Natural killer cell (primary cell): ENCODE results near the gene ARFGAP3. TPM values are rescaled to one million over a fixed set of nuclear protein-coding genes. Genes with fewer than 3 reads are reported as not detected.

Experiments used
- ATAC-seq, 3 donors: fragments of 150-1000 bp in 2 of 3; fragments of 200-7000 bp in 1 of 3; cut with Tn5 transposase; 1 replicate in 1 of 3; 2 replicates in 2 of 3; pipeline ENCODE4 v1.10.0; 2021; ENCODE audit warnings: mild to moderate bottlenecking in 2 of 3, moderate library complexity in 2 of 3
- DNase-seq, 2 donors: peaks; one replicate each; pipeline versions ENCODE4 v3.0.0 to v3.0.0-alpha.2; 2013 to 2021; ENCODE audit warnings: mixed read lengths in 1 of 2
- H3K27ac ChIP-seq: one replicate; pipeline ENCODE4 v1.5.1; 2013; ENCODE audit warnings: mild to moderate bottlenecking, low read length
- H3K27me3 ChIP-seq: one replicate; pipeline ENCODE4 v1.6.1; 2013; ENCODE audit warnings: low read length; ENCODE audit not compliant: control insufficient read depth, insufficient read depth
- H3K36me3 ChIP-seq: one replicate; pipeline ENCODE4 v1.6.1; 2013; ENCODE audit warnings: low read length; ENCODE audit not compliant: control insufficient read depth, insufficient read depth
- H3K4me1 ChIP-seq: one replicate; pipeline ENCODE4 v1.6.1; 2013; ENCODE audit warnings: low read length; ENCODE audit not compliant: control insufficient read depth, insufficient read depth
- H3K4me3 ChIP-seq: one replicate; pipeline ENCODE4 v1.5.1; 2013; ENCODE audit warnings: low read length
- H3K9me3 ChIP-seq: one replicate; pipeline ENCODE4 v1.6.1; 2013; ENCODE audit warnings: low read length; ENCODE audit not compliant: control insufficient read depth, insufficient read depth
- H3K27ac Mint-ChIP-seq, 2 donors: one replicate each; pipeline ENCODE4 v1.8.0; 2022; ENCODE audit warnings: mild to moderate bottlenecking in 2 of 2, mixed read lengths in 2 of 2, moderate library complexity in 1 of 2
- H3K27me3 Mint-ChIP-seq, 2 donors: one replicate each; pipeline ENCODE4 v1.8.0; 2022; ENCODE audit warnings: low read depth in 2 of 2, mixed read lengths in 2 of 2
- H3K36me3 Mint-ChIP-seq: one replicate; pipeline ENCODE4 v1.8.0; 2022; ENCODE audit warnings: mixed read lengths
- H3K4me1 Mint-ChIP-seq, 2 donors: one replicate each; pipeline ENCODE4 v1.8.0; 2022; ENCODE audit warnings: mixed read lengths in 2 of 2
- H3K4me3 Mint-ChIP-seq: one replicate; pipeline ENCODE4 v1.8.0; 2022; ENCODE audit warnings: mild to moderate bottlenecking, moderate library complexity, mixed read lengths
- H3K9me3 Mint-ChIP-seq, 2 donors: one replicate each; pipeline ENCODE4 v1.8.0; 2022; ENCODE audit warnings: mixed read lengths in 2 of 2
- CTCF ChIP-seq: fragments of 200-600 bp; IDR thresholded peaks from one replicate; pipeline ENCODE4 v1.8.0; 2022; ENCODE audit warnings: antibody characterized with exemption
- WGBS: methylation state at CpG from one replicate; pipeline ENCODE4 v1.1.7; 2013; ENCODE audit warnings: missing lambda C conversion rate; ENCODE audit not compliant: insufficient coverage; 5-methylcytosine and 5-hydroxymethylcytosine counted together
- intact Hi-C: fragments of 100-400 bp; cut with micrococcal nuclease; formaldehyde crosslinking; loops from one replicate; pipeline ENCODE4 v1.14.2; 2022
- total RNA-seq, 4 donors: library from RNA; stranded (reverse); fragments of 120-200 nt in 1 of 4; gene quantifications; one replicate each; pipeline versions ENCODE4 v1.2.3 to v1.2.4, GENCODE V29; 2013 to 2022

The ARFGAP3 gene
- total RNA-seq, 3 donors from 2014 or later (not counting 1 experiment from before 2014, with no cell fraction given): 46.3 to 58.0 (median 53.8) TPM

GRCh38 chr22:42863349-42863961 is 6.4 kb upstream of the ARFGAP3 start:
- intact Hi-C loops: loop anchor here (10.0 kb wide), 1 partner anchor 151 kb away; the partner anchor contains the start of gene PACSIN2
- Mint-ChIP-seq H3K4me1 (peaks cover 8 to 20% of the 10 kb centered on the region in 2 donors), H3K4me3 (no peak overlapping the region), H3K36me3 (no peaks in the 10 kb centered on the region), H3K9me3 (no peaks in the 10 kb centered on the region), H3K27me3 (no peaks in the 10 kb centered on the region), H3K27ac (peak overlapping the region in 1 of 2 donors; percentile 74)
- Histone ChIP-seq H3K4me3 (no peak overlapping the region), H3K36me3 (no peaks in the 10 kb centered on the region), H3K9me3 (no peaks in the 10 kb centered on the region), H3K4me1 (peaks cover 4% of the 10 kb centered on the region), H3K27me3 (no peaks in the 10 kb centered on the region), H3K27ac (no peak overlapping the region)
- 0% methylated on average over 3 of the region's 4 CpGs for WGBS
- DNase-seq (no peak), ATAC-seq (peak in 2 of 3 donors; percentile 18 to 38)
- no peak for TF ChIP-seq CTCF

- ATAC-seq: no peak
- no peak for TF ChIP-seq CTCF
- 95% methylated on average over 7 of the region's 7 CpGs for WGBS
These were observed 5.1 kb upstream of the ARFGAP3 start for GRCh38 chr22:42862045-42862734.

GRCh38 chr22:42860968-42861367 is 3.9 kb upstream of the ARFGAP3 start:
- ATAC-seq (no peak), DNase-seq (no peak)
- Histone ChIP-seq H3K4me1 (peaks cover 14% of the 10 kb centered on the region), H3K36me3 (no peaks in the 10 kb centered on the region), H3K27ac (no peak overlapping the region), H3K9me3 (no peaks in the 10 kb centered on the region), H3K27me3 (no peaks in the 10 kb centered on the region), H3K4me3 (no peak overlapping the region)
- TF ChIP-seq CTCF: no peak
- Mint-ChIP-seq H3K27ac (peak overlapping the region in 1 of 2 donors; percentile 31), H3K4me3 (no peak overlapping the region), H3K27me3 (no peaks in the 10 kb centered on the region), H3K36me3 (no peaks in the 10 kb centered on the region), H3K9me3 (no peaks in the 10 kb centered on the region), H3K4me1 (peaks cover 12 to 16% of the 10 kb centered on the region in 2 donors)
- intact Hi-C loops: loop anchor here (10.0 kb wide), 1 partner anchor 154 kb away; the partner anchor contains the start of gene PACSIN2
- 55% methylated on average over 4 of the region's 4 CpGs for WGBS

More at GRCh38 chr22:42862045-42862734, 5.1 kb upstream of the ARFGAP3 start:
- no peaks in the 10 kb centered on the region for H3K27me3 ChIP-seq
- no peaks in the 10 kb centered on the region for H3K9me3 ChIP-seq
- H3K4me3 Mint-ChIP-seq: no peak overlapping the region
- H3K4me1 Mint-ChIP-seq: peaks cover 8 to 12% of the 10 kb centered on the region in 2 donors
- no peaks in the 10 kb centered on the region for H3K27me3 Mint-ChIP-seq
- H3K27ac ChIP-seq: no peak overlapping the region
- H3K9me3 Mint-ChIP-seq: no peaks in the 10 kb centered on the region
- no peaks in the 10 kb centered on the region for H3K36me3 Mint-ChIP-seq
- no peaks in the 10 kb centered on the region for H3K36me3 ChIP-seq
- peak overlapping the region in 1 of 2 donors; percentile 42 for H3K27ac Mint-ChIP-seq
- H3K4me1 ChIP-seq: peaks cover 9% of the 10 kb centered on the region
- DNase-seq: no peak
- intact Hi-C loops: loop anchor here (10.0 kb wide), 1 partner anchor 153 kb away; the partner anchor contains the start of gene PACSIN2
- no peak overlapping the region for H3K4me3 ChIP-seq
